ENCODE data around the gene XPO6.
"Not testable (repeated sequence)": the region's sequence is repeated elsewhere in the genome, so short reads cannot be mapped to it uniquely, and the experiment has no call there.

XPO6 gene

GRCh38 chr16:28237754-28238357 is 26.1 kb upstream of the XPO6 start:
- Histone ChIP-seq H3K27ac (ENCODE audit: low read depth, low read length) (no peak overlapping the region), H3K27me3 (ENCODE audit: control insufficient read depth, insufficient read depth, low read length) (no peaks in the 10 kb centered on the region), H3K4me3 (ENCODE audit: low read depth, low read length) (no peak overlapping the region), H3K4me1 (ENCODE audit: control insufficient read depth, insufficient read depth, low read length) (no peaks in the 10 kb centered on the region), H3K36me3 (ENCODE audit: control insufficient read depth, insufficient read depth, low read length) (no peaks in the 10 kb centered on the region), H3K9me3 (ENCODE audit: control insufficient read depth, insufficient read depth, low read length) (0 out of 2 replicates have a peak, but pooled peaks cover 6% of the 10 kb centered on the region), H3K9ac (ENCODE audit: low read depth, low read length) (no peak overlapping the region)

GRCh38 chr16:28231763-28232162 is 20.0 kb upstream of the XPO6 start:
- no peak overlapping the region for H3K9ac ChIP-seq (ENCODE audit: low read depth, low read length)
- no peaks in the 10 kb centered on the region for H3K9me3 ChIP-seq (ENCODE audit: control insufficient read depth, insufficient read depth, low read length)
- no peaks in the 10 kb centered on the region for H3K4me1 ChIP-seq (ENCODE audit: control insufficient read depth, insufficient read depth, low read length)
- H3K27ac ChIP-seq (ENCODE audit: low read depth, low read length), result no peak overlapping the region
- H3K4me3 ChIP-seq (ENCODE audit: low read depth, low read length), result no peak overlapping the region
- H3K36me3 ChIP-seq (ENCODE audit: control insufficient read depth, insufficient read depth, low read length), result no peaks in the 10 kb centered on the region
- no peaks in the 10 kb centered on the region for H3K27me3 ChIP-seq (ENCODE audit: control insufficient read depth, insufficient read depth, low read length)

DNA sequence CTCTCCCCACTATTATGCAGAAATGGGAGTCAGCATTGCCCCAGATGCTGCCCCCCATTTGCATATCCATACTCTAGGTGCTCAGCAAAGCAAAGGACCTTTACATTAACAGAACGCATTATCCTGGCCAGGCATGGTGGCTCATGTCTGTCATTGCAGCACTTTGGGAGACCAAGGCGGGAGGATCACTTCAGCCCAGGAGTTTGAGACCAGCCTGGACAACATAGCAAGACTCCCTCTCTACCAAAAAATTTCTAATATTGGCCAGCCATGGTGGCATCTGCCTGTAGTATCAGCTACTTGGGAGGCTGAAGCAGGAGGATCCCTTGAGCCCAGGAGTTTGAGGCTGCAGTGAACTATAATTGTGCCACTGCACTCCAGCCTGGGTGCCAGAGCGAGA is 12.1 kb upstream of the XPO6 start:
- not testable (repeated sequence) for H3K9me3 ChIP-seq (ENCODE audit: control insufficient read depth, insufficient read depth, low read length); H3K36me3 ChIP-seq (ENCODE audit: control insufficient read depth, insufficient read depth, low read length); H3K27ac ChIP-seq (ENCODE audit: low read depth, low read length); H3K27me3 ChIP-seq (ENCODE audit: control insufficient read depth, insufficient read depth, low read length); H3K4me1 ChIP-seq (ENCODE audit: control insufficient read depth, insufficient read depth, low read length); H3K9ac ChIP-seq (ENCODE audit: low read depth, low read length); H3K4me3 ChIP-seq (ENCODE audit: low read depth, low read length)

- not testable (repeated sequence) for H3K27me3 ChIP-seq (ENCODE audit: control insufficient read depth, insufficient read depth, low read length); H3K4me1 ChIP-seq (ENCODE audit: control insufficient read depth, insufficient read depth, low read length); H3K9ac ChIP-seq (ENCODE audit: low read depth, low read length); H3K27ac ChIP-seq (ENCODE audit: low read depth, low read length); H3K36me3 ChIP-seq (ENCODE audit: control insufficient read depth, insufficient read depth, low read length); H3K4me3 ChIP-seq (ENCODE audit: low read depth, low read length); H3K9me3 ChIP-seq (ENCODE audit: control insufficient read depth, insufficient read depth, low read length)
Observed at GRCh38 chr16:28219777-28220176, 8.0 kb upstream of the XPO6 start.

GRCh38 chr16:28219282-28219681 is 7.5 kb upstream of the XPO6 start:
- no peak overlapping the region for H3K27ac ChIP-seq (ENCODE audit: low read depth, low read length)
- H3K4me3 ChIP-seq (ENCODE audit: low read depth, low read length), result no peak overlapping the region
- H3K9me3 ChIP-seq (ENCODE audit: control insufficient read depth, insufficient read depth, low read length), result no peaks in the 10 kb centered on the region
- H3K36me3 ChIP-seq (ENCODE audit: control insufficient read depth, insufficient read depth, low read length), result no peaks in the 10 kb centered on the region
- H3K9ac ChIP-seq (ENCODE audit: low read depth, low read length), result no peak overlapping the region
- no peaks in the 10 kb centered on the region for H3K4me1 ChIP-seq (ENCODE audit: control insufficient read depth, insufficient read depth, low read length)
- H3K27me3 ChIP-seq (ENCODE audit: control insufficient read depth, insufficient read depth, low read length), result no peaks in the 10 kb centered on the region

DNA sequence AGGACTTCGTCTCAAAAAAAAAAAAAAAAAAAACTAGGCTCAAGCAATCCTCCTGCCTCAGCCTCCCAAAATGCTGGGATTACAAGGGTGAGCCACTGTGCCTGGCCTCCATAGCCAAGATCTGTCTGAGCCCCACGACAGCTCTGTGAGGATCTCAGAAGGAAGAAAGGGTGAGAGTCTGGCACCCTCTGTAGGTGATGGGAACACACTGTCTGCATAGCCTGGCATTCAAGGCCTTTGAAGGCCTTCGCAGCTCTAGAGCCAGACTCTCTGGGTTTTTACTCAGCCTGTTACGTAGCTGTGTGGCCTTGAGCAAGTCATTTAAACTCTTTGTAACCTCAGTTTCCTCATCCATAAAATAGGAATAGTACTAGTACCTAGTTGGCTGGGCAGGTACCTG is 6.3 kb upstream of the XPO6 start:
- Histone ChIP-seq H3K4me1 (ENCODE audit: control insufficient read depth, insufficient read depth, low read length) (peaks cover 3% of the 10 kb centered on the region; the same call in 1 of the 2 replicates), H3K4me3 (ENCODE audit: low read depth, low read length) (no peak overlapping the region), H3K9ac (ENCODE audit: low read depth, low read length) (no peak overlapping the region), H3K36me3 (ENCODE audit: control insufficient read depth, insufficient read depth, low read length) (no peaks in the 10 kb centered on the region), H3K27ac (ENCODE audit: low read depth, low read length) (no peak overlapping the region), H3K9me3 (ENCODE audit: control insufficient read depth, insufficient read depth, low read length) (no peaks in the 10 kb centered on the region), H3K27me3 (ENCODE audit: control insufficient read depth, insufficient read depth, low read length) (no peaks in the 10 kb centered on the region)

GRCh38 chr16:28217326-28217725 is 5.6 kb upstream of the XPO6 start:
- Histone ChIP-seq H3K9ac (ENCODE audit: low read depth, low read length) (no peak overlapping the region), H3K27ac (ENCODE audit: low read depth, low read length) (no peak overlapping the region), H3K27me3 (ENCODE audit: control insufficient read depth, insufficient read depth, low read length) (no peaks in the 10 kb centered on the region), H3K36me3 (ENCODE audit: control insufficient read depth, insufficient read depth, low read length) (no peaks in the 10 kb centered on the region), H3K4me3 (ENCODE audit: low read depth, low read length) (no peak overlapping the region), H3K9me3 (ENCODE audit: control insufficient read depth, insufficient read depth, low read length) (no peaks in the 10 kb centered on the region), H3K4me1 (ENCODE audit: control insufficient read depth, insufficient read depth, low read length) (peaks cover 8% of the 10 kb centered on the region)

DNA sequence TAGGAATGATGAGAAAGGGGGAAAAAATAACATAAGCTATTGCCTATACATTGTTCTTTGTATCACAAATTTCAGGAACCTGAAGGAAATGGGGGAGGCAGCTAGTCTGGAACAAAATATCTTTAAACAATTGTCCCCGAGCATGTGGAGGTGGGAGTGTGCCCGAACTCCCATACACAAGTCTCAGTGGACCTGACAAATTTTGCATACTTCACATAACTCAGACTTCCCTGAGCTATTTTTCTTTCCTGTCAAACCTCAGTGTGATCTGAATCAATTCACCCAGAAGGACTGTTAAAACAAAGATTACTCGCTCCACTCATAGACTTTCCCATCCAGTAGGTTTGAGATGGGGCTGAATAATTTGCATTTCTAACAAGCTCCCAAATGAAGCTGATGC is 1.6 kb upstream of the XPO6 start:
- H3K9ac ChIP-seq (ENCODE audit: low read depth, low read length), result no peak overlapping the region
- peaks cover 22% of the 10 kb centered on the region for H3K4me1 ChIP-seq (ENCODE audit: control insufficient read depth, insufficient read depth, low read length)
- H3K36me3 ChIP-seq (ENCODE audit: control insufficient read depth, insufficient read depth, low read length), result peaks cover 19% of the 10 kb centered on the region
- H3K27me3 ChIP-seq (ENCODE audit: control insufficient read depth, insufficient read depth, low read length), result no peaks in the 10 kb centered on the region
- no peak overlapping the region for H3K4me3 ChIP-seq (ENCODE audit: low read depth, low read length)
- no peak overlapping the region for H3K27ac ChIP-seq (ENCODE audit: low read depth, low read length)
- H3K9me3 ChIP-seq (ENCODE audit: control insufficient read depth, insufficient read depth, low read length), result no peaks in the 10 kb centered on the region

DNA sequence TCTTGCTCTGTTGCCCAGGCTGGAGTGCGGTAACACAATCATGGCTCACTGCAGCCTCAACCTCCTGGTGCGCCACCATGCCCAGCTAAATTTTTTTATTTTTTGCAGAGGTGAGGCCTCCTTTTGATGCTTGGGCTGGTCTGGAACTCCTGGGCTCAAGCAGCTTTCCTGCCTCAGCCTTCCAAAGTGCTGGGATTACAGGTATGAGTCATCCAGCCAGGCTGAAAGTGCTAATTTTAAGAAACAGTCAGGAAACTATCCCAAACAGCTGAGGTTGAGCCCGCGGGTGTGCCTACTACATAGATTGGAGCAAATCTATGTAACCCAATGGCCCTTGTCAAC is 738 bp upstream of the XPO6 start:
- H3K27me3 ChIP-seq (ENCODE audit: control insufficient read depth, insufficient read depth, low read length), result no peaks in the 10 kb centered on the region
- H3K27ac ChIP-seq (ENCODE audit: low read depth, low read length), result peak overlapping the region; percentile 89
- peak overlapping the region; percentile 81 for H3K9ac ChIP-seq (ENCODE audit: low read depth, low read length)
- no peaks in the 10 kb centered on the region for H3K9me3 ChIP-seq (ENCODE audit: control insufficient read depth, insufficient read depth, low read length)
- peaks cover 22% of the 10 kb centered on the region for H3K4me1 ChIP-seq (ENCODE audit: control insufficient read depth, insufficient read depth, low read length)
- H3K4me3 ChIP-seq (ENCODE audit: low read depth, low read length), result peak overlapping the region; percentile 73
- H3K36me3 ChIP-seq (ENCODE audit: control insufficient read depth, insufficient read depth, low read length), result peaks cover 26% of the 10 kb centered on the region

DNA sequence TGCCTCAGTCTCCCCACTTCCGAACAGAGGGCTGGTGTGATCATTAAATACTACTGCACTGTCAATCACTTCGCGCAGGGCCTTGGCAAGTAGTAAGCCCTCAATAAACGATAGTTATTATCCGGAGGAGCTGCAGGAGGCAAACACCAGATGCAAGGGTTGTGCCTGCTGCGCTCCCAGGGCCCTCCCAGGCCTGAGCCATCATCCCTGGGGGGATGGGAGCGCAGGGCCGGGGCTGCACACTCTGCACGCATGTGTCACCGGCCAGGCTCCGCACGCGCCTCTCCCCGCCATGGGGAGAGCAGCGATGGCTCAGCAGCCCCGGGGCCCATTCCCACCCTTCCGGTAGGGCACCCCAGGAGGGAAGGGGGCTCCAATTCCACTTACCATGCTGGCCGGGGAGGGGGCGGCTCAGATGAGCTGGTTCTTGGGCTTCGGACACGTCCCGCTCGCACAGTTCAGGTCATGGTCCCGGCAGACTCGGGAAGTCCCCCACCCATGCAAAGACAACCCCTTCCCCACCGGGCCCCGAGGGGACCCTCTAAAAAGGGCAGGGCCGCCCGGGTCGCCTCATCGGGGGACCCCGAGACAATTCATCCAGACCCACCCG is 681 bp downstream of the XPO6 start:
- Histone ChIP-seq H3K9me3 (ENCODE audit: control insufficient read depth, insufficient read depth, low read length) (no peaks in the 10 kb centered on the region), H3K36me3 (ENCODE audit: control insufficient read depth, insufficient read depth, low read length) (peaks cover 41% of the 10 kb centered on the region), H3K4me3 (ENCODE audit: low read depth, low read length) (peak overlapping the region; percentile 88), H3K9ac (ENCODE audit: low read depth, low read length) (peak overlapping the region; percentile 74), H3K27ac (ENCODE audit: low read depth, low read length) (peak overlapping the region; percentile 20), H3K27me3 (ENCODE audit: control insufficient read depth, insufficient read depth, low read length) (no peaks in the 10 kb centered on the region), H3K4me1 (ENCODE audit: control insufficient read depth, insufficient read depth, low read length) (peaks cover 22% of the 10 kb centered on the region)

- Histone ChIP-seq H3K9me3 (ENCODE audit: control insufficient read depth, insufficient read depth, low read length) (no peaks in the 10 kb centered on the region), H3K9ac (ENCODE audit: low read depth, low read length) (peak overlapping the region; percentile 74; the same call in 1 of the 2 replicates), H3K4me3 (ENCODE audit: low read depth, low read length) (peak overlapping the region; percentile 88), H3K36me3 (ENCODE audit: control insufficient read depth, insufficient read depth, low read length) (peaks cover 47% of the 10 kb centered on the region), H3K4me1 (ENCODE audit: control insufficient read depth, insufficient read depth, low read length) (peaks cover 22% of the 10 kb centered on the region), H3K27me3 (ENCODE audit: control insufficient read depth, insufficient read depth, low read length) (no peaks in the 10 kb centered on the region), H3K27ac (ENCODE audit: low read depth, low read length) (no peak overlapping the region)
Observed at GRCh38 chr16:28210264-28210663, 1.5 kb downstream of the XPO6 start.
